CD14-positive monocyte (primary cell): ENCODE measurements around the gene F11. TPM values are rescaled to one million over a fixed set of nuclear protein-coding genes. Genes with fewer than 3 reads are reported as not detected.

Experiments
- DNase-seq, 3 donors: peaks; one replicate each; pipeline ENCODE4 v3.0.0-alpha.2; 2011 to 2022
- H2AFZ ChIP-seq: 2 replicates; pipeline ENCODE4 v1.6.0; 2012; ENCODE audit warnings: mild to moderate bottlenecking, low read depth, low read length, inconsistent platforms; ENCODE audit not compliant: insufficient read depth, poor library complexity, severe bottlenecking
- H3K27ac ChIP-seq, 2 donors: 1 replicate in 1 of 2; 2 replicates in 1 of 2; pipeline ENCODE4 v1.5.1; 2012 to 2013; ENCODE audit warnings: low read length in 2 of 2, control low read depth in 1 of 2, inconsistent platforms in 1 of 2, low read depth in 1 of 2, mild to moderate bottlenecking in 1 of 2
- H3K27me3 ChIP-seq, 2 donors: one replicate each; pipeline versions ENCODE4 v1.6.0 to v1.6.1; 2011 to 2013; ENCODE audit warnings: low read length in 2 of 2; ENCODE audit not compliant: control insufficient read depth in 2 of 2, insufficient read depth in 2 of 2
- H3K36me3 ChIP-seq, 2 donors: replicated peaks in 1 of 2; 1 replicate in 1 of 2; 2 replicates in 1 of 2; pipeline versions ENCODE4 v1.5.1 to v1.6.1; 2012 to 2013; ENCODE audit warnings: low read length in 2 of 2, control low read depth in 1 of 2, inconsistent platforms in 1 of 2, mild to moderate bottlenecking in 1 of 2; ENCODE audit not compliant: insufficient read depth in 2 of 2, control insufficient read depth in 1 of 2
- H3K4me1 ChIP-seq, 2 donors: 1 replicate in 1 of 2; 2 replicates in 1 of 2; pipeline versions ENCODE4 v1.5.1 to v1.6.1; 2012 to 2013; ENCODE audit warnings: low read length in 2 of 2, control low read depth in 1 of 2, inconsistent platforms in 1 of 2, mild to moderate bottlenecking in 1 of 2, moderate library complexity in 1 of 2; ENCODE audit not compliant: insufficient read depth in 2 of 2, control insufficient read depth in 1 of 2
- H3K4me2 ChIP-seq: replicated peaks from 2 replicates; pipeline ENCODE3; 2012; ENCODE audit warnings: low read length, moderate library complexity, mild to moderate bottlenecking; ENCODE audit not compliant: poor library complexity, severe bottlenecking; ENCODE audit errors: extremely low read depth
- H3K4me3 ChIP-seq, 3 experiments: fragments of 200-600 bp in 1 of 3; sonication (generic) in 1 of 3; replicated peaks in 1 of 3; 1 replicate in 2 of 3; 2 replicates in 1 of 3; pipeline ENCODE4 v1.5.1; 2011 to 2013; ENCODE audit warnings: low read length in 3 of 3, mild to moderate bottlenecking in 3 of 3, control low read depth in 2 of 3, low read depth in 2 of 3, inconsistent platforms in 1 of 3, moderate library complexity in 1 of 3
- H3K79me2 ChIP-seq: 2 replicates; pipeline ENCODE4 v1.6.0; 2012; ENCODE audit warnings: mild to moderate bottlenecking, control low read depth, inconsistent platforms, low read length, moderate library complexity; ENCODE audit not compliant: insufficient read depth
- H3K9ac ChIP-seq: 2 replicates; pipeline ENCODE4 v1.6.0; 2017; ENCODE audit warnings: low read length, mild to moderate bottlenecking; ENCODE audit not compliant: insufficient read depth, poor library complexity, severe bottlenecking
- H3K9me3 ChIP-seq, 2 donors: replicated peaks in 1 of 2; 1 replicate in 1 of 2; 2 replicates in 1 of 2; pipeline versions ENCODE4 v1.5.1 to v1.6.1; 2012 to 2013; ENCODE audit warnings: low read length in 2 of 2, control low read depth in 1 of 2; ENCODE audit not compliant: control insufficient read depth in 1 of 2, insufficient read depth in 1 of 2
- H4K20me1 ChIP-seq: 2 replicates; pipeline ENCODE4 v1.6.0; 2012; ENCODE audit warnings: mild to moderate bottlenecking, low read length, control low read depth, moderate library complexity; ENCODE audit not compliant: insufficient read depth
- H3K27ac Mint-ChIP-seq, 7 donors: one replicate each; pipeline ENCODE4 v1.8.0; 2020; ENCODE audit warnings: mild to moderate bottlenecking in 7 of 7, mixed read lengths in 7 of 7, moderate library complexity in 6 of 7, inconsistent platforms in 2 of 7
- H3K27me3 Mint-ChIP-seq, 3 donors: one replicate each; pipeline ENCODE4 v1.8.0; 2021 to 2022; ENCODE audit warnings: low read depth in 3 of 3, mild to moderate bottlenecking in 3 of 3, mixed read lengths in 3 of 3, moderate library complexity in 3 of 3, inconsistent platforms in 1 of 3
- H3K36me3 Mint-ChIP-seq, 2 donors: one replicate each; pipeline ENCODE4 v1.8.0; 2020; ENCODE audit warnings: mixed read lengths in 2 of 2, inconsistent platforms in 1 of 2, mild to moderate bottlenecking in 1 of 2
- H3K4me1 Mint-ChIP-seq: one replicate; pipeline ENCODE4 v1.8.0; 2020; ENCODE audit warnings: mild to moderate bottlenecking, mixed read lengths
- H3K4me3 Mint-ChIP-seq, 2 donors: one replicate each; pipeline ENCODE4 v1.8.0; 2020; ENCODE audit warnings: mild to moderate bottlenecking in 2 of 2, mixed read lengths in 2 of 2, moderate library complexity in 1 of 2
- H3K9me3 Mint-ChIP-seq, 7 donors: one replicate each; pipeline ENCODE4 v1.8.0; 2020 to 2022; ENCODE audit warnings: mixed read lengths in 7 of 7, mild to moderate bottlenecking in 6 of 7, moderate library complexity in 6 of 7, inconsistent platforms in 2 of 7
- CTCF ChIP-seq: fragments of 200-600 bp; IDR thresholded peaks from one replicate; pipeline ENCODE4 v1.8.0; 2022; ENCODE audit warnings: antibody characterized with exemption, mild to moderate bottlenecking
- WGBS: methylation state at CpG from one replicate; pipeline ENCODE4 v1.1.5; 2013; ENCODE audit warnings: missing lambda C conversion rate; ENCODE audit not compliant: insufficient coverage; 5-methylcytosine and 5-hydroxymethylcytosine counted together
- intact Hi-C, 2 donors: fragments of 100-400 bp; cut with micrococcal nuclease; formaldehyde crosslinking; loops; one replicate each; pipeline versions ENCODE4 v1.15.0 to v1.15.1; 2023
- polyA plus RNA-seq, 3 donors: library from polyadenylated mRNA; depleted of rRNA in 1 of 3; unstranded in 2 of 3; stranded (reverse) in 1 of 3; fragments of 300-500 nt in 2 of 3; fragments of >200 nt in 1 of 3; fragmentation: Illumina TruSeq in 2 of 3; gene quantifications; 1 replicate in 2 of 3; 2 replicates in 1 of 3; pipeline ENCODE4 v1.2.3, GENCODE V29; 2012 to 2021

F11 gene
- polyA plus RNA-seq, 3 donors = not detected

- H3K4me3 Mint-ChIP-seq = no peak overlapping the region
- Histone ChIP-seq H3K9ac (no peak overlapping the region), H3K27ac (no peak overlapping the region), H4K20me1 (no peaks in the 10 kb centered on the region), H3K4me2 (no peak overlapping the region), H3K4me1 (no peaks in the 10 kb centered on the region), H3K79me2 (no peaks in the 10 kb centered on the region), H3K27me3 (peaks cover 2 to 17% of the 10 kb centered on the region in 2 donors), H3K9me3 (peaks cover 0 to 5% of the 10 kb centered on the region in 2 donors), H3K36me3 (no peaks in the 10 kb centered on the region), H2AFZ (no peak overlapping the region), H3K4me3 (no peak overlapping the region)
- intact Hi-C loops = no loop called here
- H3K27me3 Mint-ChIP-seq = peaks cover 12 to 19% (median 12%) of the 10 kb centered on the region in 3 donors
- peak; percentile 42 for TF ChIP-seq CTCF
- DNase-seq = no peak
- no peaks in the 10 kb centered on the region for H3K36me3 Mint-ChIP-seq
- 76% methylated on average over 12 of the region's 21 CpGs for WGBS
- H3K27ac Mint-ChIP-seq = no peak overlapping the region
- H3K4me1 Mint-ChIP-seq = no peaks in the 10 kb centered on the region
- peaks cover 0 to 6% (median 3%) of the 10 kb centered on the region in 7 donors for H3K9me3 Mint-ChIP-seq
These were observed 31.1 kb downstream of the F11 start for GRCh38 chr4:186297013-186297645.

- H2AFZ ChIP-seq = no peak overlapping the region
- H3K4me3 Mint-ChIP-seq = peak overlapping the region in 1 of 2 donors; percentile 66
- 13% methylated on average over 29 of the region's 39 CpGs for WGBS
These were observed 32.1 kb downstream of the F11 start for GRCh38 chr4:186298031-186298647.

More at GRCh38 chr4:186298031-186298647, 32.1 kb downstream of the F11 start:
- no peak for DNase-seq
- no peak for TF ChIP-seq CTCF
- H3K27me3 ChIP-seq = peaks cover 2 to 17% of the 10 kb centered on the region in 2 donors
- H3K4me1 Mint-ChIP-seq = no peaks in the 10 kb centered on the region
- peaks cover 0 to 6% (median 3%) of the 10 kb centered on the region in 7 donors for H3K9me3 Mint-ChIP-seq
- H3K36me3 ChIP-seq = no peaks in the 10 kb centered on the region
- peaks cover 11 to 19% (median 12%) of the 10 kb centered on the region in 3 donors for H3K27me3 Mint-ChIP-seq
- H3K9me3 ChIP-seq = peaks cover 0 to 5% of the 10 kb centered on the region in 2 donors
- H3K27ac ChIP-seq = no peak overlapping the region
- intact Hi-C loops = no loop called here
- H3K36me3 Mint-ChIP-seq = no peaks in the 10 kb centered on the region
- no peak overlapping the region for H3K9ac ChIP-seq
- no peak overlapping the region for H3K4me3 ChIP-seq
- H3K27ac Mint-ChIP-seq = no peak overlapping the region
- H3K4me1 ChIP-seq = no peaks in the 10 kb centered on the region
- H4K20me1 ChIP-seq = no peaks in the 10 kb centered on the region
- H3K4me2 ChIP-seq = no peak overlapping the region
- H3K79me2 ChIP-seq = no peaks in the 10 kb centered on the region
